RPMI8226 (cell line): Measurements from ENCODE around the gene MYT1.
A peak's percentile ranks its signal among the peaks of the same experiment; 100 is the strongest.

Experiments used
- DNase-seq: peaks from one replicate; pipeline ENCODE4 v3.0.0-alpha.2; 2015

The MYT1 gene

GRCh38 chr20:64194269-64194668 lies 30.0 kb downstream of the MYT1 start:
- DNase-seq, result no peak

- no peak for DNase-seq
These were observed 32.1 kb downstream of the MYT1 start for GRCh38 chr20:64196309-64196708.

GRCh38 chr20:64196847-64197306 lies 32.6 kb downstream of the MYT1 start:
- DNase-seq, result no peak

- no peak for DNase-seq
These were observed 34.1 kb downstream of the MYT1 start for GRCh38 chr20:64198347-64198746.

GRCh38 chr20:64199395-64199794 lies 35.1 kb downstream of the MYT1 start:
- no peak for DNase-seq

GRCh38 chr20:64200740-64201139 lies 36.5 kb downstream of the MYT1 start:
- no peak for DNase-seq

- no peak for DNase-seq
These were observed 37.4 kb downstream of the MYT1 start for GRCh38 chr20:64201653-64202052.

- no peak for DNase-seq
These were observed 39.0 kb downstream of the MYT1 start for GRCh38 chr20:64203037-64203777.

- no peak for DNase-seq
These were observed 41.4 kb downstream of the MYT1 start for GRCh38 chr20:64205611-64206026.

GRCh38 chr20:64206614-64207013 lies 42.4 kb downstream of the MYT1 start:
- no peak for DNase-seq

- no peak for DNase-seq
These were observed 43.7 kb downstream of the MYT1 start for GRCh38 chr20:64207641-64208590.

- no peak for DNase-seq
These were observed 44.9 kb downstream of the MYT1 start for GRCh38 chr20:64209148-64209547.

GRCh38 chr20:64210656-64211369 lies 46.6 kb downstream of the MYT1 start:
- no peak for DNase-seq

- DNase-seq, result no peak
These were observed 47.8 kb downstream of the MYT1 start for GRCh38 chr20:64211874-64212658.

GRCh38 chr20:64212755-64213154 lies 48.5 kb downstream of the MYT1 start:
- peak; percentile 32 for DNase-seq

GRCh38 chr20:64214113-64214512 lies 49.9 kb downstream of the MYT1 start:
- no peak for DNase-seq

GRCh38 chr20:64214952-64215351 lies 50.7 kb downstream of the MYT1 start:
- DNase-seq, result no peak

GRCh38 chr20:64216036-64216435 lies 51.8 kb downstream of the MYT1 start:
- DNase-seq, result peak; percentile 44

- no peak for DNase-seq
These were observed 52.7 kb downstream of the MYT1 start for GRCh38 chr20:64216910-64217309.

GRCh38 chr20:64217539-64218221 lies 53.4 kb downstream of the MYT1 start:
- DNase-seq, result no peak

- DNase-seq, result peak; percentile 48
These were observed 55.0 kb downstream of the MYT1 start for GRCh38 chr20:64219202-64219601.

- DNase-seq, result no peak
These were observed 55.5 kb downstream of the MYT1 start for GRCh38 chr20:64219730-64220129.
